GM21576 (cell line): ENCODE results near the gene CDH26.
"Not testable (repeated sequence)": the region's sequence is repeated elsewhere in the genome, so short reads cannot be mapped to it uniquely, and the experiment has no call there.

Experiments
- ATAC-seq: cut with Tn5 transposase; IDR thresholded peaks from one replicate; pipeline ENCODE4 v1.9.1; 2021; ENCODE audit warnings: mild to moderate bottlenecking, moderate library complexity; ENCODE audit not compliant: unreplicated experiment

CDH26 gene

GRCh38 chr20:59940129-59940955, 17.9 kb upstream of the CDH26 start, which contains the start of the genes FAM217B and PPP1R3D:
Gene FAM217B (plus strand): TSS chr20:59940389. CDS start chr20:59943944, 3,555 bp downstream.
Gene PPP1R3D (minus strand): TSS chr20:59940305. CDS start chr20:59939931, 374 bp downstream.
- ATAC-seq: peak; percentile 92

GRCh38 chr20:59940956-59941294, 17.3 kb upstream of the CDH26 start:
- no peak for ATAC-seq

- no peak for ATAC-seq
Measured at GRCh38 chr20:59942245-59942644, 16.0 kb upstream of the CDH26 start.

- ATAC-seq: no peak
Measured at GRCh38 chr20:59944726-59945125, 13.5 kb upstream of the CDH26 start.

GRCh38 chr20:59945175-59945574, 13.0 kb upstream of the CDH26 start:
- no peak for ATAC-seq

GRCh38 chr20:59945731-59946130, 12.5 kb upstream of the CDH26 start:
- no peak for ATAC-seq

- no peak for ATAC-seq
Measured at GRCh38 chr20:59947376-59947775, 10.8 kb upstream of the CDH26 start.

- ATAC-seq: no peak
Measured at GRCh38 chr20:59948212-59948611, 10.0 kb upstream of the CDH26 start.

- ATAC-seq: no peak
Measured at GRCh38 chr20:59948828-59949720, 9.1 kb upstream of the CDH26 start.

- ATAC-seq: no peak
Measured at GRCh38 chr20:59949911-59950310, 8.3 kb upstream of the CDH26 start.

GRCh38 chr20:59954718-59955117, 3.5 kb upstream of the CDH26 start:
- ATAC-seq: no peak

GRCh38 chr20:59955131-59955796, 3.0 kb upstream of the CDH26 start:
- ATAC-seq: no peak

GRCh38 chr20:59957568-59957967, 655 bp upstream of the CDH26 start:
- ATAC-seq: not testable (repeated sequence)

- ATAC-seq: no peak
Measured at GRCh38 chr20:59958626-59959025, 403 bp downstream of the CDH26 start.

GRCh38 chr20:59961423-59961822, 3.2 kb downstream of the CDH26 start:
- no peak for ATAC-seq

- no peak for ATAC-seq
Measured at GRCh38 chr20:59962155-59962554, 3.9 kb downstream of the CDH26 start.

GRCh38 chr20:59966428-59966827, 8.2 kb downstream of the CDH26 start:
- no peak for ATAC-seq

GRCh38 chr20:59971428-59971827, 13.2 kb downstream of the CDH26 start:
- no peak for ATAC-seq

- ATAC-seq: no peak
Measured at GRCh38 chr20:59972037-59972801, 14.0 kb downstream of the CDH26 start.

GRCh38 chr20:59976156-59976782, 18.0 kb downstream of the CDH26 start:
- ATAC-seq: no peak
